Natural killer cell treated with Interleukin-12 subunit alpha and Interleukin-12 subunit beta and Interleukin-15 and Interleukin-18, amount 100 ng/mL, for 72 hours (primary cell): Measurements from ENCODE around the gene LKAAEAR1. TPM values are rescaled to one million over a fixed set of nuclear protein-coding genes. Genes with fewer than 3 reads are reported as not detected.

Experiments
- ATAC-seq, 2 donors: fragments of 150-1000 bp; cut with Tn5 transposase in 1 of 2; sonication (Bioruptor Pico), chemical (Tn5 transposase) in 1 of 2; 2 replicates each; pipeline ENCODE4 v1.10.0; 2021
- DNase-seq: peaks from one replicate; pipeline ENCODE4 v3.0.0; 2022; ENCODE audit warnings: low spot score
- H3K27ac Mint-ChIP-seq, 2 donors: 1 replicate in 1 of 2; 2 replicates in 1 of 2; pipeline ENCODE4 v1.8.0; 2022; ENCODE audit warnings: mixed read lengths in 2 of 2, mild to moderate bottlenecking in 1 of 2, moderate library complexity in 1 of 2
- H3K27me3 Mint-ChIP-seq, 2 donors: 1 replicate in 1 of 2; 2 replicates in 1 of 2; pipeline ENCODE4 v1.8.0; 2022; ENCODE audit warnings: mixed read lengths in 2 of 2
- H3K36me3 Mint-ChIP-seq: one replicate; pipeline ENCODE4 v1.8.0; 2022; ENCODE audit warnings: mixed read lengths
- H3K4me1 Mint-ChIP-seq, 2 donors: 1 replicate in 1 of 2; 2 replicates in 1 of 2; pipeline ENCODE4 v1.8.0; 2022; ENCODE audit warnings: low read depth in 2 of 2, mixed read lengths in 2 of 2, mild to moderate bottlenecking in 1 of 2
- H3K4me3 Mint-ChIP-seq: one replicate; pipeline ENCODE4 v1.8.0; 2022; ENCODE audit warnings: mixed read lengths
- H3K9me3 Mint-ChIP-seq: 2 replicates; pipeline ENCODE4 v1.8.0; 2022; ENCODE audit warnings: mixed read lengths
- total RNA-seq, 2 donors: library from RNA; stranded (reverse); gene quantifications; one replicate each; pipeline ENCODE4 v1.2.3, GENCODE V29; 2022

LKAAEAR1 gene
- total RNA-seq, 2 donors from 2014 or later, result not detected

- Mint-ChIP-seq H3K4me3 (no peak overlapping the region), H3K4me1 (peaks cover 7 to 18% of the 10 kb centered on the region in 2 donors), H3K9me3 (no peaks in the 10 kb centered on the region), H3K36me3 (no peaks in the 10 kb centered on the region), H3K27ac (no peak overlapping the region), H3K27me3 (peaks cover 0 to 8% of the 10 kb centered on the region in 2 donors)
- ATAC-seq (no peak), DNase-seq (no peak)
These were observed 47.0 kb downstream of the LKAAEAR1 start for GRCh38 chr20:64037199-64037497.

- ATAC-seq, result no peak
- H3K4me1 Mint-ChIP-seq, result peaks cover 7 to 18% of the 10 kb centered on the region in 2 donors
- DNase-seq, result no peak
These were observed 47.6 kb downstream of the LKAAEAR1 start for GRCh38 chr20:64036346-64037198.

GRCh38 chr20:64035933-64036345, 48.3 kb downstream of the LKAAEAR1 start, which contains the start of gene C20orf204:
Gene C20orf204, plus strand, starts transcription at chr20:64036182. Its CDS starts 142 bp downstream, at chr20:64036324.
- Mint-ChIP-seq H3K36me3 (no peaks in the 10 kb centered on the region), H3K27me3 (peaks cover 0 to 6% of the 10 kb centered on the region in 2 donors), H3K4me1 (peaks cover 7 to 18% of the 10 kb centered on the region in 2 donors), H3K27ac (peak within 1 kb of the TSS in 1 of 2 donors; percentile 68), H3K4me3 (peak within 1 kb of the TSS; percentile 47), H3K9me3 (no peaks in the 10 kb centered on the region)
- no peak for ATAC-seq
- no peak for DNase-seq

More at GRCh38 chr20:64036346-64037198, 47.6 kb downstream of the LKAAEAR1 start:
- peaks cover 0 to 8% of the 10 kb centered on the region in 2 donors for H3K27me3 Mint-ChIP-seq
- no peak overlapping the region for H3K27ac Mint-ChIP-seq
- no peaks in the 10 kb centered on the region for H3K36me3 Mint-ChIP-seq
- H3K4me3 Mint-ChIP-seq, result no peak overlapping the region
- H3K9me3 Mint-ChIP-seq, result no peaks in the 10 kb centered on the region

- H3K9me3 Mint-ChIP-seq, result no peaks in the 10 kb centered on the region
- H3K27ac Mint-ChIP-seq, result peak overlapping the region in 1 of 2 donors; percentile 68
- peaks cover 7 to 18% of the 10 kb centered on the region in 2 donors for H3K4me1 Mint-ChIP-seq
- DNase-seq, result no peak
- peak in 1 of 2 donors; percentile 44 for ATAC-seq
- H3K36me3 Mint-ChIP-seq, result no peaks in the 10 kb centered on the region
- peaks cover 0 to 6% of the 10 kb centered on the region in 2 donors for H3K27me3 Mint-ChIP-seq
- peak overlapping the region; percentile 47 for H3K4me3 Mint-ChIP-seq
These were observed 48.9 kb downstream of the LKAAEAR1 start for GRCh38 chr20:64035066-64035932.

- Mint-ChIP-seq H3K9me3 (no peaks in the 10 kb centered on the region), H3K4me3 (peak overlapping the region; percentile 56), H3K27me3 (peaks cover 0 to 2% of the 10 kb centered on the region in 2 donors), H3K36me3 (no peaks in the 10 kb centered on the region), H3K4me1 (peaks cover 7 to 18% of the 10 kb centered on the region in 2 donors), H3K27ac (peak overlapping the region; percentile 35 to 68)
- DNase-seq (no peak), ATAC-seq (no peak)
These were observed 50.2 kb downstream of the LKAAEAR1 start for GRCh38 chr20:64033981-64034493.

Other genes with a start within 250 kb of the LKAAEAR1 start
- not detected for gene ABHD16B, start 222.9 kb downstream of the LKAAEAR1 start, total RNA-seq
- gene TPD52L2, start 219.1 kb downstream of the LKAAEAR1 start, total RNA-seq, result 10 to 100 TPM; 48.8 to 60.0 TPM
- gene DNAJC5, start 189.3 kb downstream of the LKAAEAR1 start, total RNA-seq, result 10 to 100 TPM; 67.6 to 89.1 TPM
- gene UCKL1, start 128.0 kb downstream of the LKAAEAR1 start, total RNA-seq, result 10 to 100 TPM; 32.6 to 52.9 TPM
- 10 to 100 TPM in 1 of 2 donors, 1 to 10 TPM in 1; 9.6 to 13.8 TPM for gene ZNF512B, start 114.5 kb downstream of the LKAAEAR1 start, total RNA-seq
- 10 to 100 TPM; 33.3 to 33.6 TPM for gene SAMD10, start 104.8 kb downstream of the LKAAEAR1 start, total RNA-seq
- gene PRPF6, start 103.3 kb downstream of the LKAAEAR1 start, total RNA-seq, result 10 to 100 TPM; 65.9 to 87.7 TPM
- 1 to 10 TPM; 2.4 to 6.3 TPM for gene C20orf204, start 48.2 kb downstream of the LKAAEAR1 start, total RNA-seq
- gene SOX18, start 34.8 kb downstream of the LKAAEAR1 start, total RNA-seq, result not detected
- gene TCEA2, start 21.2 kb downstream of the LKAAEAR1 start, total RNA-seq, result 10 to 100 TPM; 23.2 to 24.1 TPM
- gene RGS19, start 4.9 kb downstream of the LKAAEAR1 start, total RNA-seq, result 10 to 100 TPM; 27.1 to 33.4 TPM
- under 1 TPM; 0.12 to 0.20 TPM for gene OPRL1, start 4.3 kb downstream of the LKAAEAR1 start, total RNA-seq
- gene NPBWR2, start 23.2 kb upstream of the LKAAEAR1 start, total RNA-seq, result not detected
- not detected for gene MYT1, start 80.1 kb upstream of the LKAAEAR1 start, total RNA-seq
- gene PCMTD2, start 171.3 kb upstream of the LKAAEAR1 start, total RNA-seq, result 10 to 100 TPM; 17.4 to 21.8 TPM